Natural killer cell (primary cell): ENCODE measurements around the gene GPR35. TPM values are rescaled to one million over a fixed set of nuclear protein-coding genes. Genes with fewer than 3 reads are reported as not detected.

ENCODE experiments used
- ATAC-seq, 3 donors: fragments of 150-1000 bp in 2 of 3; fragments of 200-7000 bp in 1 of 3; cut with Tn5 transposase; 1 replicate in 1 of 3; 2 replicates in 2 of 3; pipeline ENCODE4 v1.10.0; 2021; ENCODE audit warnings: mild to moderate bottlenecking in 2 of 3, moderate library complexity in 2 of 3
- DNase-seq, 2 donors: peaks; one replicate each; pipeline versions ENCODE4 v3.0.0 to v3.0.0-alpha.2; 2013 to 2021; ENCODE audit warnings: mixed read lengths in 1 of 2
- H3K27ac ChIP-seq: one replicate; pipeline ENCODE4 v1.5.1; 2013; ENCODE audit warnings: mild to moderate bottlenecking, low read length
- H3K27me3 ChIP-seq: one replicate; pipeline ENCODE4 v1.6.1; 2013; ENCODE audit warnings: low read length; ENCODE audit not compliant: control insufficient read depth, insufficient read depth
- H3K36me3 ChIP-seq: one replicate; pipeline ENCODE4 v1.6.1; 2013; ENCODE audit warnings: low read length; ENCODE audit not compliant: control insufficient read depth, insufficient read depth
- H3K4me1 ChIP-seq: one replicate; pipeline ENCODE4 v1.6.1; 2013; ENCODE audit warnings: low read length; ENCODE audit not compliant: control insufficient read depth, insufficient read depth
- H3K4me3 ChIP-seq: one replicate; pipeline ENCODE4 v1.5.1; 2013; ENCODE audit warnings: low read length
- H3K9me3 ChIP-seq: one replicate; pipeline ENCODE4 v1.6.1; 2013; ENCODE audit warnings: low read length; ENCODE audit not compliant: control insufficient read depth, insufficient read depth
- H3K27ac Mint-ChIP-seq, 2 donors: one replicate each; pipeline ENCODE4 v1.8.0; 2022; ENCODE audit warnings: mild to moderate bottlenecking in 2 of 2, mixed read lengths in 2 of 2, moderate library complexity in 1 of 2
- H3K27me3 Mint-ChIP-seq, 2 donors: one replicate each; pipeline ENCODE4 v1.8.0; 2022; ENCODE audit warnings: low read depth in 2 of 2, mixed read lengths in 2 of 2
- H3K36me3 Mint-ChIP-seq: one replicate; pipeline ENCODE4 v1.8.0; 2022; ENCODE audit warnings: mixed read lengths
- H3K4me1 Mint-ChIP-seq, 2 donors: one replicate each; pipeline ENCODE4 v1.8.0; 2022; ENCODE audit warnings: mixed read lengths in 2 of 2
- H3K4me3 Mint-ChIP-seq: one replicate; pipeline ENCODE4 v1.8.0; 2022; ENCODE audit warnings: mild to moderate bottlenecking, moderate library complexity, mixed read lengths
- H3K9me3 Mint-ChIP-seq, 2 donors: one replicate each; pipeline ENCODE4 v1.8.0; 2022; ENCODE audit warnings: mixed read lengths in 2 of 2
- CTCF ChIP-seq: fragments of 200-600 bp; IDR thresholded peaks from one replicate; pipeline ENCODE4 v1.8.0; 2022; ENCODE audit warnings: antibody characterized with exemption
- WGBS: methylation state at CpG from one replicate; pipeline ENCODE4 v1.1.7; 2013; ENCODE audit warnings: missing lambda C conversion rate; ENCODE audit not compliant: insufficient coverage; 5-methylcytosine and 5-hydroxymethylcytosine counted together
- intact Hi-C: fragments of 100-400 bp; cut with micrococcal nuclease; formaldehyde crosslinking; loops from one replicate; pipeline ENCODE4 v1.14.2; 2022
- total RNA-seq, 4 donors: library from RNA; stranded (reverse); fragments of 120-200 nt in 1 of 4; gene quantifications; one replicate each; pipeline versions ENCODE4 v1.2.3 to v1.2.4, GENCODE V29; 2013 to 2022

The GPR35 gene
- total RNA-seq, 3 donors from 2014 or later (not counting 1 experiment from before 2014, with no cell fraction given) = 10.6 to 19.7 (median 15.7) TPM

GRCh38 chr2:240663546-240664190, 38.4 kb downstream of the GPR35 start:
- no peak for DNase-seq
- intact Hi-C loops = no loop called here
- H3K4me1 Mint-ChIP-seq = no peaks in the 10 kb centered on the region
- peaks cover 3% of the 10 kb centered on the region for H3K9me3 ChIP-seq
- H3K4me1 ChIP-seq = no peaks in the 10 kb centered on the region
- 89% methylated on average over 5 of the region's 6 CpGs for WGBS
- peaks cover 18% of the 10 kb centered on the region for H3K36me3 Mint-ChIP-seq
- H3K27me3 ChIP-seq = peaks cover 10% of the 10 kb centered on the region
- H3K27ac ChIP-seq = no peak overlapping the region
- no peak overlapping the region for H3K27ac Mint-ChIP-seq
- peaks cover 6 to 7% of the 10 kb centered on the region in 2 donors for H3K9me3 Mint-ChIP-seq
- peaks cover 35 to 59% of the 10 kb centered on the region in 2 donors for H3K27me3 Mint-ChIP-seq
- ATAC-seq = no peak
- no peak for TF ChIP-seq CTCF
- H3K4me3 ChIP-seq = no peak overlapping the region
- H3K4me3 Mint-ChIP-seq = no peak overlapping the region
- H3K36me3 ChIP-seq = no peaks in the 10 kb centered on the region

- Histone ChIP-seq H3K27ac (no peak overlapping the region), H3K36me3 (no peaks in the 10 kb centered on the region), H3K4me1 (no peaks in the 10 kb centered on the region), H3K4me3 (no peak overlapping the region), H3K27me3 (peaks cover 10% of the 10 kb centered on the region), H3K9me3 (peaks cover 3% of the 10 kb centered on the region)
- ATAC-seq = no peak
- H3K36me3 Mint-ChIP-seq = peaks cover 18% of the 10 kb centered on the region
- no peak overlapping the region for H3K4me3 Mint-ChIP-seq
- H3K9me3 Mint-ChIP-seq = peaks cover 6 to 7% of the 10 kb centered on the region in 2 donors
- H3K4me1 Mint-ChIP-seq = no peaks in the 10 kb centered on the region
- peaks cover 32 to 56% of the 10 kb centered on the region in 2 donors for H3K27me3 Mint-ChIP-seq
- no peak overlapping the region for H3K27ac Mint-ChIP-seq
- TF ChIP-seq CTCF = no peak
- intact Hi-C loops = no loop called here
- WGBS = 100% methylated on average over 1 of the region's 1 CpG
- no peak for DNase-seq
Measured at GRCh38 chr2:240664622-240665021, 39.3 kb downstream of the GPR35 start.

GRCh38 chr2:240670402-240670801, 45.1 kb downstream of the GPR35 start:
- 90% methylated on average over 7 of the region's 7 CpGs for WGBS
- H3K27ac ChIP-seq = no peak overlapping the region
- ATAC-seq = no peak

More at GRCh38 chr2:240670402-240670801, 45.1 kb downstream of the GPR35 start:
- Mint-ChIP-seq H3K27me3 (peaks cover 36 to 42% of the 10 kb centered on the region in 2 donors), H3K27ac (no peak overlapping the region), H3K4me3 (no peak overlapping the region), H3K9me3 (no peaks in the 10 kb centered on the region), H3K36me3 (peaks cover 8% of the 10 kb centered on the region), H3K4me1 (peaks cover 0 to 6% of the 10 kb centered on the region in 2 donors)
- peaks cover 2% of the 10 kb centered on the region for H3K27me3 ChIP-seq
- no peaks in the 10 kb centered on the region for H3K4me1 ChIP-seq
- TF ChIP-seq CTCF = no peak
- no peaks in the 10 kb centered on the region for H3K36me3 ChIP-seq
- intact Hi-C loops = no loop called here
- no peaks in the 10 kb centered on the region for H3K9me3 ChIP-seq
- DNase-seq = no peak
- no peak overlapping the region for H3K4me3 ChIP-seq
